Esophagus muscularis mucosa (tissue), 4 donors: ENCODE results near the gene MBP. TPM values are rescaled to one million over a fixed set of nuclear protein-coding genes. Genes with fewer than 3 reads are reported as not detected.

Experiments
- DNase-seq: peaks from one replicate; pipeline ENCODE4 v3.0.0-alpha.2; 2017; ENCODE audit errors: extremely low spot score
- H3K27ac ChIP-seq, 4 donors: fragments of 200-600 bp; sonication (generic); replicated peaks in 1 of 4; 1 replicate in 3 of 4; 2 replicates in 1 of 4; pipeline ENCODE4 v1.5.1; 2016 to 2019; ENCODE audit warnings: mild to moderate bottlenecking in 1 of 4
- H3K27me3 ChIP-seq, 4 donors: fragments of 200-600 bp; sonication (generic); one replicate each; pipeline versions ENCODE4 v1.5.1 to v1.6.0; 2016 to 2019
- H3K36me3 ChIP-seq, 4 donors: fragments of 200-600 bp; sonication (generic); one replicate each; pipeline ENCODE4 v1.5.1; 2016 to 2019
- H3K4me1 ChIP-seq, 4 donors: fragments of 200-600 bp; sonication (generic); one replicate each; pipeline ENCODE4 v1.5.1; 2016 to 2019
- H3K4me3 ChIP-seq, 4 donors: fragments of 200-600 bp; sonication (generic); 1 replicate in 2 of 4; 2 replicates in 2 of 4; pipeline ENCODE4 v1.5.1; 2016 to 2019; ENCODE audit warnings: mild to moderate bottlenecking in 4 of 4, moderate library complexity in 1 of 4
- H3K9me3 ChIP-seq, 4 donors: fragments of 200-600 bp; sonication (generic); 1 replicate in 3 of 4; 2 replicates in 1 of 4; pipeline ENCODE4 v1.5.1; 2016 to 2019
- EP300 ChIP-seq: sonication (generic); formaldehyde crosslinking; IDR thresholded peaks from one replicate; pipeline ENCODE4 v1.6.1; 2017; ENCODE audit warnings: antibody characterized with exemption
- POLR2A ChIP-seq: fragments of 450-650 bp; IDR thresholded peaks from one replicate; pipeline ENCODE4 v1.6.1; 2017; ENCODE audit warnings: antibody characterized with exemption, moderate library complexity, mild to moderate bottlenecking, low read depth
- POLR2AphosphoS5 ChIP-seq, 2 donors: sonication (generic); formaldehyde crosslinking; IDR thresholded peaks; one replicate each; pipeline ENCODE4 v1.6.1; 2017; ENCODE audit warnings: antibody characterized with exemption in 2 of 2
- WGBS: methylation state at CpG from one replicate; pipeline ENCODE4 v1.1.5; 2018; 5-methylcytosine and 5-hydroxymethylcytosine counted together
- intact Hi-C: fragments of 100-400 bp; cut with DNase I; formaldehyde crosslinking; loops from one replicate; pipeline ENCODE4 v1.15.1; 2023
- total RNA-seq, 4 donors: library from RNA; depleted of rRNA; stranded (reverse); fragments of >200 nt; gene quantifications; one replicate each; pipeline versions ENCODE4 v1.1.0 to v1.2.1, GENCODE V29; 2016
- TF ChIP-seq, protein P1 (sequence below), 3 experiments: fragments of 200-600 bp in 2 of 3; fragments of 450-650 bp in 1 of 3; sonication (generic) in 2 of 3; IDR thresholded peaks; one replicate each; pipeline ENCODE4 v1.5.1; 2017 to 2019; ENCODE audit warnings: antibody characterized with exemption in 3 of 3, mild to moderate bottlenecking in 2 of 3, moderate library complexity in 1 of 3

MBP gene
- total RNA-seq, 4 donors from 2014 or later: 21.9 to 31.3 (median 27.3) TPM

DNA sequence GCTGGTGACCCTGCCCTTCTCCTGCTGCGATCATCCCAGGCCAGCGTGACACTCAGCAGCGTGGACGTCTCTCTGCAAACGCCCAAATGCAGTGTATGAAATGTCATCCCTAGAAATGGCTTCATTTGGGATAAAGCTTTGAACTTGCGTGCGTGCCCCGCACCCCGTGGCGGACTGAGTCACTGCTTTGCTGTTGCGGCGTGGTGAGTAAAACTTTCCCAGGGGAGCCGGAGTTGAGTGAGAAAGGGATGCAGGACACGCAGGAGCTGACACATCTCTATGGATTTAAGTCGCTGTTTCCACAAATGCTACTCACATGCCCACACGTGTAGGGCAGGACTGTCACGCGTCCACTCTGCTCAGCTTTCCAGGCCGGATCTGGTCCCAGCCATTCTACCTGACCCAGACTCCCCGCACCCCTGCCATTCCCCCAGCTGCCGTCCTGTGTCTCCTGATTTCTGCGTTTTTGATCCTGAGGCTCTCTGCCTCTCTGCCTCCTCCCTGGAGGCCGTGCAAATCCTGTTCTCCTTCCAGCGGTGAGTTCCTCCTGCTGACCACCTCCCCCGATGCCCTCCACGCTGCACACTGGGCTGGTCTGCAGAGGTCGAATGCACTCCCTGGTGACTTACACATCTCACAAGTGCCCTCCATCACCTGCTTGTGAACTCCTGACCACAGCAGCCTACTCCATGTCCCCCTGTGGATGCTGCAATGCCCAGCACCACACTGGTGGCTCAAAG, 88.9 kb downstream of the MBP start:
- Histone ChIP-seq H3K36me3 (peaks cover 0 to 10% (median 3%) of the 10 kb centered on the region in 4 donors), H3K4me3 (no peak overlapping the region), H3K4me1 (peaks cover 0 to 6% (median 0%) of the 10 kb centered on the region in 4 donors), H3K9me3 (no peaks in the 10 kb centered on the region), H3K27ac (no peak overlapping the region), H3K27me3 (no peaks in the 10 kb centered on the region)
- intact Hi-C loops: no loop called here
- DNase-seq: no peak
- 90% methylated on average over 23 of the region's 27 CpGs for WGBS
- TF ChIP-seq POLR2A (no peak), EP300 (no peak), POLR2AphosphoS5 (IDR thresholded peaks at IDR 0.05) (no peak)
- TF ChIP-seq, protein P1, sequence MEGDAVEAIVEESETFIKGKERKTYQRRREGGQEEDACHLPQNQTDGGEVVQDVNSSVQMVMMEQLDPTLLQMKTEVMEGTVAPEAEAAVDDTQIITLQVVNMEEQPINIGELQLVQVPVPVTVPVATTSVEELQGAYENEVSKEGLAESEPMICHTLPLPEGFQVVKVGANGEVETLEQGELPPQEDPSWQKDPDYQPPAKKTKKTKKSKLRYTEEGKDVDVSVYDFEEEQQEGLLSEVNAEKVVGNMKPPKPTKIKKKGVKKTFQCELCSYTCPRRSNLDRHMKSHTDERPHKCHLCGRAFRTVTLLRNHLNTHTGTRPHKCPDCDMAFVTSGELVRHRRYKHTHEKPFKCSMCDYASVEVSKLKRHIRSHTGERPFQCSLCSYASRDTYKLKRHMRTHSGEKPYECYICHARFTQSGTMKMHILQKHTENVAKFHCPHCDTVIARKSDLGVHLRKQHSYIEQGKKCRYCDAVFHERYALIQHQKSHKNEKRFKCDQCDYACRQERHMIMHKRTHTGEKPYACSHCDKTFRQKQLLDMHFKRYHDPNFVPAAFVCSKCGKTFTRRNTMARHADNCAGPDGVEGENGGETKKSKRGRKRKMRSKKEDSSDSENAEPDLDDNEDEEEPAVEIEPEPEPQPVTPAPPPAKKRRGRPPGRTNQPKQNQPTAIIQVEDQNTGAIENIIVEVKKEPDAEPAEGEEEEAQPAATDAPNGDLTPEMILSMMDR (IDR thresholded peaks at IDR 0.05): no peak

DNA sequence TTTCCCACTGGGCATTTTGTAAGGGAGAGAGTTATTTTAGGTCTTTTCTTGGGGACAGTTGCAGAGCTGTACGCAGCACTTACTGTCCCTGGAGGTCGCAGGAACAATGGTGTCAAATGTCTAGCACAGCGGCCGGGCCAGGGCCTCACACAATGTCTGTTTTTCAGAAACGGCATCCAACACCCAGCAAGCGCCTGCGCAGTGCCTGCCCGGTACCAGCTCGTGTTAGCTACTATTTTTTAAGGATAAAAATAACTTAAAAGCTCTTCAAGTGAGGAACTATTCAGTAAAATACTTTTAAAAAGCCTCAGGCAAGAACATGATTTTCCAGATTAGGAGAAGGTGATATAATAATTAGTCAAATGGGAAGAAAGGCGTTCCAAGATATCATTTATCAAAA, 90.0 kb downstream of the MBP start:
- peaks cover 0 to 10% (median 3%) of the 10 kb centered on the region in 4 donors for H3K36me3 ChIP-seq
- no peaks in the 10 kb centered on the region for H3K9me3 ChIP-seq
- no peak overlapping the region for H3K4me3 ChIP-seq
- H3K27ac ChIP-seq: no peak overlapping the region
- peaks cover 0 to 6% (median 0%) of the 10 kb centered on the region in 4 donors for H3K4me1 ChIP-seq
- no peaks in the 10 kb centered on the region for H3K27me3 ChIP-seq
- no peak for TF ChIP-seq EP300
- DNase-seq: no peak
- WGBS: 73% methylated on average over 10 of the region's 10 CpGs
- intact Hi-C loops: no loop called here

DNA sequence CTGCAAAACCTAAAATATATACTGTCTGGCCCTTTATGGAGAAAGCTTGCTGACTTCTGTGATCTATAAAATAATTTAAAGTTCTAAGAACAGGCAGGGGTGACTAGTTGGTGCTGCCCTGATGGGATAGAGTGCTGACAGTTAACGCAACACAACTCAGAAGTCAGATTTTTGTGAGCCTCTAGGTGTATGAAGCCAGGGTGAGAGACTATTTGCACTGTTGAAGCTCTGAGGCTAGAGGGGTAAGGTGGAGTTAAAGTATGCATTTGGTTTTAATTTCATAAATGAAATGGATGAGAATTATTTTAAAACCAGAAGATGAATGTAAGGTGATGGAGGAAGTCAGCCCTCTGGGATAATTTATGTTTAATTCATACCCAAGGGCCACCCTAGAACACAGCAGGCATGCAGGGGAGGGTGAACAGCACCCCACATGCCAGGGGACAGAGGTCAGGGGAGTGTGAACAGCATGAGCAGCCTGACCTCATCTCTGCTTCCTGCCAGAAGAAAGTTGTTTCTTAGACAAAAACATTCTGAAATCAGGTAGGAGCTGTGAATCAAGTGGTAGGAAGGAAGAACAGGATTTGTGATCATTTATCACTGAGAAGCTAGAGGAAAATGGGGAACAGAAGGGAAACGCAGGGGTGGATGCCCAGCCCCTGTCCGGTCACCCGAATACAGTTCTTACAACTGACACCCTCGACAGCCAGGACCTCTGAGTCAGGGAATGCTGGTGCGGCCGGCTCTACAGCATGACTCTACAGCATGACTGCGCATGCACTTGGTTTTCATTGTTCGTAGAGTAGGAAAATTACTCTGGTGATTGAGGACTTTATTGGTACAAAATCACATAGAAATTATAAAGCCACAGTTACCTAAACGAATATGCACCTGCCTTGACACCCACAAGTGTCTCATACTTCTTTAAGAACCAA, 93.1 kb downstream of the MBP start:
- Histone ChIP-seq H3K4me1 (peaks cover 0 to 12% (median 8%) of the 10 kb centered on the region in 4 donors), H3K27me3 (no peaks in the 10 kb centered on the region), H3K9me3 (no peaks in the 10 kb centered on the region), H3K36me3 (no peaks in the 10 kb centered on the region), H3K4me3 (no peak overlapping the region), H3K27ac (no peak overlapping the region)
- TF ChIP-seq EP300 (no peak), POLR2AphosphoS5 (IDR thresholded peaks at IDR 0.05) (no peak), POLR2A (no peak)
- TF ChIP-seq, protein P1 (IDR thresholded peaks at IDR 0.05): no peak
- DNase-seq: no peak
- intact Hi-C loops: no loop called here
- WGBS: 73% methylated on average over 10 of the region's 10 CpGs

GRCh38 chr18:77038182-77038858, 94.3 kb downstream of the MBP start:
- TF ChIP-seq, protein P1 (IDR thresholded peaks at IDR 0.05): no peak
- TF ChIP-seq EP300 (no peak), POLR2AphosphoS5 (IDR thresholded peaks at IDR 0.05) (no peak), POLR2A (no peak)
- peaks cover 0 to 14% (median 8%) of the 10 kb centered on the region in 4 donors for H3K4me1 ChIP-seq
- no peak overlapping the region for H3K27ac ChIP-seq
- WGBS: 92% methylated on average over 3 of the region's 3 CpGs
- H3K27me3 ChIP-seq: no peaks in the 10 kb centered on the region
- no peaks in the 10 kb centered on the region for H3K9me3 ChIP-seq
- no peak overlapping the region for H3K4me3 ChIP-seq
- intact Hi-C loops: no loop called here
- no peak for DNase-seq
- no peaks in the 10 kb centered on the region for H3K36me3 ChIP-seq
